K562 (cell line): ENCODE measurements around the gene C1orf198.

Source experiments
- CAMTA2 ChIP-seq: fragments of 250-450 bp; sonication (Bioruptor Pico); conservative IDR thresholded peaks from 2 replicates; pipeline ENCODE4 v1.5.1; 2022
- HDAC6 ChIP-seq: IDR thresholded peaks from 2 replicates; pipeline ENCODE4 v1.6.1; 2012; ENCODE audit warnings: low read depth, mild to moderate bottlenecking, control low read depth, inconsistent platforms, low read length, moderate library complexity
- HNRNPL ChIP-seq: fragments of 200-400 bp; formaldehyde crosslinking; IDR thresholded peaks from 2 replicates; pipeline ENCODE4 v1.6.1; 2017; ENCODE audit warnings: low read depth, mild to moderate bottlenecking, low read length
- LEF1 ChIP-seq: fragments of 450-650 bp; IDR thresholded peaks from 2 replicates; pipeline ENCODE4 v1.6.1; 2016; ENCODE audit warnings: mild to moderate bottlenecking
- POLR2A ChIP-seq: fragments of 450-650 bp; conservative IDR thresholded peaks from 2 replicates; pipeline ENCODE4 v1.6.1; 2016
- RFX1 ChIP-seq: fragments of 450-650 bp; IDR thresholded peaks from 2 replicates; pipeline ENCODE4 v1.6.1; 2016; ENCODE audit warnings: mild to moderate bottlenecking, moderate library complexity
- SIN3A ChIP-seq, 2 experiments: fragments of 150-350 bp in 1 of 2; IDR thresholded peaks; 2 replicates each; pipeline ENCODE4 v1.6.1; 2011 to 2016; ENCODE audit warnings: borderline replicate concordance in 2 of 2, low read depth in 2 of 2, low read length in 2 of 2, mild to moderate bottlenecking in 2 of 2, moderate library complexity in 2 of 2; ENCODE audit not compliant: control insufficient read depth in 1 of 2
- ZNF79 ChIP-seq: fragments of 250-450 bp; sonication (Bioruptor Pico); IDR thresholded peaks from 2 replicates; pipeline ENCODE4 v1.4.0; 2020; ENCODE audit warnings: low read depth, mild to moderate bottlenecking, moderate library complexity
- TF ChIP-seq, protein P1 (sequence below): fragments of 150-350 bp; conservative IDR thresholded peaks from 2 replicates; pipeline ENCODE4 v1.6.1; 2014; ENCODE audit warnings: low read length

DNA sequence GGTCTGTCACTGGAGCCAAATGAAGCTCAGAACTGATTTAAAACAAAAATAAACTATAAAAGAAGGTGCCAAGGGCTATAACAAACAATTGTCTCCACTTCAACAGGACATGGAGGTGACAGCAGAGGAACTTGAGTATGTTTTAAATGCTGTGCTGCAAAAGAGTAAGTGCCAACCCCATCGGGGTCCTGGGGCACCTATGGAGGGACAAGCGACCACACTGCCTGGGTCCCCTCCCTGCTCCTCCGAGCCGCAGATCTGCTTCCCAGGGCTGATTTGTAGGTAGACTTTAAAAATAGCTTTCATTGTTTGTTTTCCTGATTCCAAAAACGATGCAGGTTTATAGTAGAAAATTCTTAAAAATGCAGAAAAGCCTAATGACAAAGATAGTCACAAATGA lies 78.3 kb downstream of the C1orf198 start:
- TF ChIP-seq POLR2A: no peak
- no peak for TF ChIP-seq SIN3A (IDR thresholded peaks at IDR 0.05; ENCODE audit: borderline replicate concordance in 2 of 2, control insufficient read depth in 1 of 2, low read depth in 2 of 2, low read length in 2 of 2)
- no peak for TF ChIP-seq CAMTA2 (CRISPR knock-in tag)
- no peak for TF ChIP-seq ZNF79 (CRISPR knock-in tag)
- TF ChIP-seq LEF1: no peak
- TF ChIP-seq, protein P1, sequence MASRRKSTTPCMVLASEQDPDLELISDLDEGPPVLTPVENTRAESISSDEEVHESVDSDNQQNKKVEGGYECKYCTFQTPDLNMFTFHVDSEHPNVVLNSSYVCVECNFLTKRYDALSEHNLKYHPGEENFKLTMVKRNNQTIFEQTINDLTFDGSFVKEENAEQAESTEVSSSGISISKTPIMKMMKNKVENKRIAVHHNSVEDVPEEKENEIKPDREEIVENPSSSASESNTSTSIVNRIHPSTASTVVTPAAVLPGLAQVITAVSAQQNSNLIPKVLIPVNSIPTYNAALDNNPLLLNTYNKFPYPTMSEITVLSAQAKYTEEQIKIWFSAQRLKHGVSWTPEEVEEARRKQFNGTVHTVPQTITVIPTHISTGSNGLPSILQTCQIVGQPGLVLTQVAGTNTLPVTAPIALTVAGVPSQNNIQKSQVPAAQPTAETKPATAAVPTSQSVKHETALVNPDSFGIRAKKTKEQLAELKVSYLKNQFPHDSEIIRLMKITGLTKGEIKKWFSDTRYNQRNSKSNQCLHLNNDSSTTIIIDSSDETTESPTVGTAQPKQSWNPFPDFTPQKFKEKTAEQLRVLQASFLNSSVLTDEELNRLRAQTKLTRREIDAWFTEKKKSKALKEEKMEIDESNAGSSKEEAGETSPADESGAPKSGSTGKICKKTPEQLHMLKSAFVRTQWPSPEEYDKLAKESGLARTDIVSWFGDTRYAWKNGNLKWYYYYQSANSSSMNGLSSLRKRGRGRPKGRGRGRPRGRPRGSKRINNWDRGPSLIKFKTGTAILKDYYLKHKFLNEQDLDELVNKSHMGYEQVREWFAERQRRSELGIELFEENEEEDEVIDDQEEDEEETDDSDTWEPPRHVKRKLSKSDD: no peak
- TF ChIP-seq HNRNPL: no peak
- TF ChIP-seq HDAC6: no peak
- no peak for TF ChIP-seq RFX1
